Measurements from ENCODE around the gene CREB5. TPM values are rescaled to one million over a fixed set of nuclear protein-coding genes. Genes with fewer than 3 reads are reported as not detected.
"Not testable (repeated sequence)": the region's sequence is repeated elsewhere in the genome, so short reads cannot be mapped to it uniquely, and the experiment has no call there.

The CREB5 gene
- total and polyA plus RNA-seq, 2 experiments from 2014 or later: 2.4 to 4.4 TPM

DNA sequence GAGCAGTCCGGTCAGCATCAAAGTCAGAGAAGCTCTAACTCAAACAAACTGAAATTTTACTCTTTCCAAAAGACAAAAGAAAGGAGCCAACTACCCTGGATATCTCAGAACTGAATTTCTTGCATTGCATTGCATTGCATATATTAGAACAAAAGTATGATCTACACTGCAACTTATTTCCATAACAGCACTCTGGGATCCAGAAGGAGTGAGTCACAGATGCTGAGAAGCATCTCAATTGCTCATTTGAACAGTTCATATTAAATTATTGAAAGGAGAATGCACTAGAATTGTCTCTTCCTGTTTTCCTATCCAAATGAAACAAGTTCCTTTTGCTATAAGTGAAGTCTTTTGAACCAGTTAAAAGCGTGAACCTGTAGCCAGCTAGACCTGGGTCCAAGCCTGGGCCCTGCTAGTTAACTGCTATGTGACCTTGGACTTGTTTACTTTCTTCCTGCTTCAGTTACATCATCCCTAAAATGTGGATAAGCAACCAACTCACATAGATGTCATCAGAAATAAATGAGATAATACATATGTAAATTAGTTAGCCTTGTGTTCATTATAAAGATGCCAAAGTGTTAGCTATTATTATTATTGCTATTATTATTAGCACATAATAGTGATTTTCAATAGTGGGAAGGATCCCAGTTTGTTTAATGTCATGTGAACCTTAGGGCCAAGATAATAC is 184.1 kb downstream of the CREB5 start (continued):
- TF ChIP-seq ZNF114 (CRISPR knock-in tag; IDR thresholded peaks at IDR 0.05) (no peak), POLR2AphosphoS5 (IDR thresholded peaks at IDR 0.05; ENCODE audit: low read depth) (no peak), STAT1 (IDR thresholded peaks at IDR 0.05; ENCODE audit: unreplicated experiment) (no peak), EZH2 (IDR thresholded peaks at IDR 0.05; ENCODE audit: low read depth, unreplicated experiment) (no peak), ZNF331 (CRISPR knock-in tag; IDR thresholded peaks at IDR 0.05; ENCODE audit: low read depth) (no peak), CREB1 (CRISPR knock-in tag; IDR thresholded peaks at IDR 0.05; ENCODE audit: low read depth) (no peak), JUNB (IDR thresholded peaks at IDR 0.05; ENCODE audit: unreplicated experiment) (no peak), NANOG (IDR thresholded peaks at IDR 0.05; ENCODE audit: borderline replicate concordance) (no peak)
- TF ChIP-seq, protein P1, sequence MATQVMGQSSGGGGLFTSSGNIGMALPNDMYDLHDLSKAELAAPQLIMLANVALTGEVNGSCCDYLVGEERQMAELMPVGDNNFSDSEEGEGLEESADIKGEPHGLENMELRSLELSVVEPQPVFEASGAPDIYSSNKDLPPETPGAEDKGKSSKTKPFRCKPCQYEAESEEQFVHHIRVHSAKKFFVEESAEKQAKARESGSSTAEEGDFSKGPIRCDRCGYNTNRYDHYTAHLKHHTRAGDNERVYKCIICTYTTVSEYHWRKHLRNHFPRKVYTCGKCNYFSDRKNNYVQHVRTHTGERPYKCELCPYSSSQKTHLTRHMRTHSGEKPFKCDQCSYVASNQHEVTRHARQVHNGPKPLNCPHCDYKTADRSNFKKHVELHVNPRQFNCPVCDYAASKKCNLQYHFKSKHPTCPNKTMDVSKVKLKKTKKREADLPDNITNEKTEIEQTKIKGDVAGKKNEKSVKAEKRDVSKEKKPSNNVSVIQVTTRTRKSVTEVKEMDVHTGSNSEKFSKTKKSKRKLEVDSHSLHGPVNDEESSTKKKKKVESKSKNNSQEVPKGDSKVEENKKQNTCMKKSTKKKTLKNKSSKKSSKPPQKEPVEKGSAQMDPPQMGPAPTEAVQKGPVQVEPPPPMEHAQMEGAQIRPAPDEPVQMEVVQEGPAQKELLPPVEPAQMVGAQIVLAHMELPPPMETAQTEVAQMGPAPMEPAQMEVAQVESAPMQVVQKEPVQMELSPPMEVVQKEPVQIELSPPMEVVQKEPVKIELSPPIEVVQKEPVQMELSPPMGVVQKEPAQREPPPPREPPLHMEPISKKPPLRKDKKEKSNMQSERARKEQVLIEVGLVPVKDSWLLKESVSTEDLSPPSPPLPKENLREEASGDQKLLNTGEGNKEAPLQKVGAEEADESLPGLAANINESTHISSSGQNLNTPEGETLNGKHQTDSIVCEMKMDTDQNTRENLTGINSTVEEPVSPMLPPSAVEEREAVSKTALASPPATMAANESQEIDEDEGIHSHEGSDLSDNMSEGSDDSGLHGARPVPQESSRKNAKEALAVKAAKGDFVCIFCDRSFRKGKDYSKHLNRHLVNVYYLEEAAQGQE (IDR thresholded peaks at IDR 0.05; ENCODE audit: unreplicated experiment): no peak
- TF ChIP-seq, protein P2, sequence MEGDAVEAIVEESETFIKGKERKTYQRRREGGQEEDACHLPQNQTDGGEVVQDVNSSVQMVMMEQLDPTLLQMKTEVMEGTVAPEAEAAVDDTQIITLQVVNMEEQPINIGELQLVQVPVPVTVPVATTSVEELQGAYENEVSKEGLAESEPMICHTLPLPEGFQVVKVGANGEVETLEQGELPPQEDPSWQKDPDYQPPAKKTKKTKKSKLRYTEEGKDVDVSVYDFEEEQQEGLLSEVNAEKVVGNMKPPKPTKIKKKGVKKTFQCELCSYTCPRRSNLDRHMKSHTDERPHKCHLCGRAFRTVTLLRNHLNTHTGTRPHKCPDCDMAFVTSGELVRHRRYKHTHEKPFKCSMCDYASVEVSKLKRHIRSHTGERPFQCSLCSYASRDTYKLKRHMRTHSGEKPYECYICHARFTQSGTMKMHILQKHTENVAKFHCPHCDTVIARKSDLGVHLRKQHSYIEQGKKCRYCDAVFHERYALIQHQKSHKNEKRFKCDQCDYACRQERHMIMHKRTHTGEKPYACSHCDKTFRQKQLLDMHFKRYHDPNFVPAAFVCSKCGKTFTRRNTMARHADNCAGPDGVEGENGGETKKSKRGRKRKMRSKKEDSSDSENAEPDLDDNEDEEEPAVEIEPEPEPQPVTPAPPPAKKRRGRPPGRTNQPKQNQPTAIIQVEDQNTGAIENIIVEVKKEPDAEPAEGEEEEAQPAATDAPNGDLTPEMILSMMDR (conservative IDR thresholded peaks at IDR 0.05; ENCODE audit: low read depth in 2 of 2): no peak
- TF ChIP-seq, protein P3, sequence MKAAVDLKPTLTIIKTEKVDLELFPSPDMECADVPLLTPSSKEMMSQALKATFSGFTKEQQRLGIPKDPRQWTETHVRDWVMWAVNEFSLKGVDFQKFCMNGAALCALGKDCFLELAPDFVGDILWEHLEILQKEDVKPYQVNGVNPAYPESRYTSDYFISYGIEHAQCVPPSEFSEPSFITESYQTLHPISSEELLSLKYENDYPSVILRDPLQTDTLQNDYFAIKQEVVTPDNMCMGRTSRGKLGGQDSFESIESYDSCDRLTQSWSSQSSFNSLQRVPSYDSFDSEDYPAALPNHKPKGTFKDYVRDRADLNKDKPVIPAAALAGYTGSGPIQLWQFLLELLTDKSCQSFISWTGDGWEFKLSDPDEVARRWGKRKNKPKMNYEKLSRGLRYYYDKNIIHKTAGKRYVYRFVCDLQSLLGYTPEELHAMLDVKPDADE (IDR thresholded peaks at IDR 0.05): no peak

DNA sequence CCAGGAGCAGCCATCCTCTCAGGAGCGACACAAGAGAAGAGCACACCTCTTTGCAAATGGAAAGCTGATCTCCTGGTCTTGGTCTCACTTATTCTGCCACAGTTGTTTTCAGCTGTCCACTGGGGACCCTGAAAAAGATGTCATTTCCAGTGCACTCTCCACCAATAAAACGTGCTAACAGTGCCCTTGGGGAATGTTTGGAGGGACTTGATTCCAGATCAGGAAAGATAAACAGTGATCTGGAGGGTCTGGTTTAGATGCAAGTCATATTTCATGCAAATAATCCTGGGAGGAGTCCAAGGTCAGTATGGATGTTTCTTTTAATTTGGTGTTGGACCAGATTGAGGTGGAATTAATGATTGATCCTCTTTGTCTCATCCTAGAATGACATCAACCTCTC is 185.0 kb downstream of the CREB5 start:
- Mint-ChIP-seq H3K27me3 (ENCODE audit: insufficient read depth, low read depth, poor library complexity) (peaks cover 2% of the 10 kb centered on the region), H3K36me3 (ENCODE audit: low read depth) (no peaks in the 10 kb centered on the region), H3K4me1 (no peaks in the 10 kb centered on the region), H3K4me3 (no peak overlapping the region), H3K9me3 (no peaks in the 10 kb centered on the region), H3K27ac (no peak overlapping the region)
- no peaks in the 10 kb centered on the region for H3K27me3 ChIP-seq (ENCODE audit: insufficient read depth)
- ATAC-seq (no peak), DNase-seq (ENCODE audit: low spot score) (no peak)
- no peaks in the 10 kb centered on the region for H3F3A ChIP-seq (replicated peaks; ENCODE audit: low read depth)
- H2AFZ ChIP-seq: no peak overlapping the region
- no peaks in the 10 kb centered on the region for H3K79me2 ChIP-seq (replicated peaks; ENCODE audit: insufficient read depth)
- no peaks in the 10 kb centered on the region for H3K36me3 ChIP-seq (ENCODE audit: insufficient read depth)
- TF ChIP-seq EZH2phosphoT487 (IDR thresholded peaks at IDR 0.05; ENCODE audit: unreplicated experiment): no peak
- TF ChIP-seq ZNF114 (CRISPR knock-in tag; IDR thresholded peaks at IDR 0.05): no peak
- no peak for TF ChIP-seq CREB1 (CRISPR knock-in tag; IDR thresholded peaks at IDR 0.05; ENCODE audit: low read depth)
- TF ChIP-seq, protein P3 (IDR thresholded peaks at IDR 0.05): no peak
- no peak overlapping the region for H3K4me2 ChIP-seq
- H3K9me2 ChIP-seq (ENCODE audit: insufficient read depth): no peaks in the 10 kb centered on the region; the same call in 1 of the 2 replicates
- no peaks in the 10 kb centered on the region; the same call in 1 of the 2 replicates for H3K4me1 ChIP-seq (ENCODE audit: insufficient read depth)
- H3K27ac ChIP-seq (ENCODE audit: low read depth): no peak overlapping the region
- no peak overlapping the region for H3K4me3 ChIP-seq
- no peaks in the 10 kb centered on the region for H4K20me1 ChIP-seq (replicated peaks; ENCODE audit: insufficient read depth)

DNA sequence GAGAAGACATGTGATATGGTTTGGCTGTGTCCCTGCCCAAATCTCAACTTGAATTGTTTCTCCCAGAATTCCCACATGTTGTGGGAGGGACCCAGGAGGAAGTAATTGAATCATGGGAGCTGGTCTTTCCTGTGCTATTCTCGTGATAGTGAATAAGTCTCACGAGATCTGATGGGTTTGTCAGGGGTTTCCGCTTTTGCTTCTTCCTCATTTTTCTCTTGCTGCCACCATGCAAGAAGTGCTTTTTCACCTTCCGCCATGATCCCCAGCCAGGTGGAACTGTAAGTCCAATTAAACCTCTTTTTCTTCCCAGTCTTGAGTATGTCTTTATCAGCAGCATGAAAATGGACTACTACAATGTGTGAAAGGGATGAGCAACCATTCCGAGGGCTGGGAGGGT is 185.7 kb downstream of the CREB5 start:
- H3K27me3 ChIP-seq (ENCODE audit: insufficient read depth): not testable (repeated sequence)

More for the DNA sequence above, 185.7 kb downstream of the CREB5 start:
- H3K4me2 ChIP-seq; H3K27me3 Mint-ChIP-seq (ENCODE audit: insufficient read depth, low read depth, poor library complexity); H4K20me1 ChIP-seq (replicated peaks; ENCODE audit: insufficient read depth); H3K4me3 Mint-ChIP-seq; H2AFZ ChIP-seq; ATAC-seq; H3K36me3 ChIP-seq (ENCODE audit: insufficient read depth); H3F3A ChIP-seq (replicated peaks; ENCODE audit: low read depth); H3K9me2 ChIP-seq (ENCODE audit: insufficient read depth); DNase-seq (ENCODE audit: low spot score); H3K9me3 Mint-ChIP-seq; H3K4me1 ChIP-seq (ENCODE audit: insufficient read depth); H3K27ac Mint-ChIP-seq; H3K79me2 ChIP-seq (replicated peaks; ENCODE audit: insufficient read depth); H3K4me3 ChIP-seq; H3K36me3 Mint-ChIP-seq (ENCODE audit: low read depth); H3K27ac ChIP-seq (ENCODE audit: low read depth); H3K4me1 Mint-ChIP-seq: not testable (repeated sequence)
